Upper lobe of right lung (tissue), 1 donor: Measurements from ENCODE around the gene MAML3. TPM values are rescaled to one million over a fixed set of nuclear protein-coding genes. Genes with fewer than 3 reads are reported as not detected.
A peak's percentile ranks its signal among the peaks of the same experiment; 100 is the strongest.

Source experiments
- ATAC-seq: fragments of 200-7000 bp; cut with Tn5 transposase; one replicate; pipeline ENCODE4 v1.9.1; 2020; ENCODE audit warnings: mild to moderate bottlenecking, moderate library complexity
- DNase-seq: peaks from one replicate; pipeline ENCODE4 v3.0.0-alpha.2; 2020
- H3K27ac ChIP-seq: fragments of 200-600 bp; one replicate; pipeline ENCODE4 v1.8.0; 2022
- H3K27me3 ChIP-seq: fragments of 200-600 bp; one replicate; pipeline ENCODE4 v1.8.0; 2022; ENCODE audit warnings: mild to moderate bottlenecking
- H3K36me3 ChIP-seq: fragments of 200-600 bp; one replicate; pipeline ENCODE4 v1.8.0; 2022
- H3K4me1 ChIP-seq: fragments of 200-600 bp; one replicate; pipeline ENCODE4 v1.8.0; 2022
- H3K4me3 ChIP-seq: fragments of 200-600 bp; one replicate; pipeline ENCODE4 v1.8.0; 2022; ENCODE audit warnings: mild to moderate bottlenecking
- H3K9me3 ChIP-seq: fragments of 200-600 bp; one replicate; pipeline ENCODE4 v1.8.0; 2022
- CTCF ChIP-seq: fragments of 200-600 bp; IDR thresholded peaks from one replicate; pipeline ENCODE4 v1.8.0; 2022; ENCODE audit warnings: antibody characterized with exemption
- intact Hi-C: fragments of 100-400 bp; cut with DNase I; formaldehyde crosslinking; loops from one replicate; pipeline ENCODE4 v1.11.0; 2022
- total RNA-seq: library from RNA; stranded (reverse); fragmentation: NEBNext Ultra II Directional; extraction: Animal tissue kit (Norgen Biotek cat#: 25700); gene quantifications from one replicate; pipeline ENCODE4 v1.2.1, GENCODE V29; 2021
- donor health status: DM: no; HTN: yes; CAD: no; lungs with severe emphysema.

MAML3 gene
- total RNA-seq, 1 donor from 2014 or later: 13.1 TPM

- Histone ChIP-seq H3K4me3 (peak overlapping the region; percentile 52), H3K9me3 (no peaks in the 10 kb centered on the region), H3K4me1 (peaks cover 33% of the 10 kb centered on the region), H3K27me3 (no peaks in the 10 kb centered on the region), H3K27ac (peak overlapping the region; percentile 88), H3K36me3 (peaks cover 6% of the 10 kb centered on the region)
- intact Hi-C loops: loop anchor here (10.0 kb wide), 1 partner anchor 420 kb away; the partner anchor contains the start of gene MAML3
- peak; percentile 86 for TF ChIP-seq CTCF
- ATAC-seq (peak; percentile 98), DNase-seq (peak; percentile 94)
These were observed 419.1 kb downstream of the MAML3 start for GRCh38 chr4:139734875-139735380.

GRCh38 chr4:139734201-139734874 is 419.6 kb downstream of the MAML3 start:
- Histone ChIP-seq H3K27me3 (no peaks in the 10 kb centered on the region), H3K36me3 (peaks cover 10% of the 10 kb centered on the region), H3K27ac (peak overlapping the region; percentile 88), H3K9me3 (no peaks in the 10 kb centered on the region), H3K4me3 (peak overlapping the region; percentile 52), H3K4me1 (peaks cover 30% of the 10 kb centered on the region)
- DNase-seq (no peak), ATAC-seq (peak; percentile 14)
- no peak for TF ChIP-seq CTCF
- intact Hi-C loops: loop anchor here (10.0 kb wide), 1 partner anchor 420 kb away; the partner anchor contains the start of gene MAML3

- intact Hi-C loops: loop anchor here (10.0 kb wide), 1 partner anchor 422 kb away; the partner anchor contains the start of gene MAML3
- no peak for DNase-seq
- TF ChIP-seq CTCF: no peak
- no peak for ATAC-seq
- peaks cover 12% of the 10 kb centered on the region for H3K36me3 ChIP-seq
- no peak overlapping the region for H3K4me3 ChIP-seq
- H3K27ac ChIP-seq: peak overlapping the region; percentile 88
- no peaks in the 10 kb centered on the region for H3K27me3 ChIP-seq
- no peaks in the 10 kb centered on the region for H3K9me3 ChIP-seq
- H3K4me1 ChIP-seq: peaks cover 30% of the 10 kb centered on the region
These were observed 420.9 kb downstream of the MAML3 start for GRCh38 chr4:139732991-139733570.

GRCh38 chr4:139728840-139729239 is 425.1 kb downstream of the MAML3 start:
- Histone ChIP-seq H3K27ac (no peak overlapping the region), H3K4me3 (no peak overlapping the region), H3K36me3 (peaks cover 24% of the 10 kb centered on the region), H3K27me3 (no peaks in the 10 kb centered on the region), H3K4me1 (peaks cover 5% of the 10 kb centered on the region), H3K9me3 (no peaks in the 10 kb centered on the region)
- DNase-seq (no peak), ATAC-seq (no peak)
- TF ChIP-seq CTCF: no peak
- intact Hi-C loops: loop anchor here (10.0 kb wide), 1 partner anchor 516 kb away; no protein-coding TSS in a partner anchor

- ATAC-seq: no peak
- Histone ChIP-seq H3K27ac (no peak overlapping the region), H3K27me3 (no peaks in the 10 kb centered on the region)
These were observed 425.8 kb downstream of the MAML3 start for GRCh38 chr4:139728146-139728545.

More at GRCh38 chr4:139728146-139728545, 425.8 kb downstream of the MAML3 start:
- no peaks in the 10 kb centered on the region for H3K4me1 ChIP-seq
- no peak overlapping the region for H3K4me3 ChIP-seq
- H3K36me3 ChIP-seq: peaks cover 24% of the 10 kb centered on the region
- no peak for TF ChIP-seq CTCF
- intact Hi-C loops: loop anchor here (10.0 kb wide), 1 partner anchor 517 kb away; no protein-coding TSS in a partner anchor
- no peak for DNase-seq
- no peaks in the 10 kb centered on the region for H3K9me3 ChIP-seq
